Activated naive CD4-positive, alpha-beta T cell treated with anti-CD3 and anti-CD28 coated beads for 36 hours (primary cell): ENCODE measurements around the gene SCRN1. TPM values are rescaled to one million over a fixed set of nuclear protein-coding genes. Genes with fewer than 3 reads are reported as not detected.
A peak's percentile ranks its signal among the peaks of the same experiment; 100 is the strongest.

Experiments used
- CTCF ChIA-PET: fragments of 350-600 bp; sonication (Branson Sonifier 250); formaldehyde crosslinking; loops from one replicate; lab custom pipeline; 2021; ENCODE audit warnings: antibody characterized with exemption; lab: Charles Lee
- DNase-seq: peaks from one replicate; pipeline ENCODE4 v3.0.0-alpha.2; 2020
- H3K27ac Mint-ChIP-seq: one replicate; pipeline ENCODE4 v1.8.0; 2021; ENCODE audit warnings: mild to moderate bottlenecking, mixed read lengths
- H3K27me3 Mint-ChIP-seq: one replicate; pipeline ENCODE4 v1.8.0; 2021; ENCODE audit warnings: low read depth, mixed read lengths
- H3K36me3 Mint-ChIP-seq: one replicate; pipeline ENCODE4 v1.8.0; 2021; ENCODE audit warnings: low read depth, mixed read lengths
- H3K4me1 Mint-ChIP-seq: one replicate; pipeline ENCODE4 v1.8.0; 2021; ENCODE audit warnings: low read depth, mixed read lengths
- H3K4me3 Mint-ChIP-seq: one replicate; pipeline ENCODE4 v1.8.0; 2021; ENCODE audit warnings: mild to moderate bottlenecking, moderate library complexity, mixed read lengths
- H3K9me3 Mint-ChIP-seq: one replicate; pipeline ENCODE4 v1.8.0; 2021; ENCODE audit warnings: mixed read lengths
- intact Hi-C: fragments of 100-400 bp; cut with micrococcal nuclease; formaldehyde crosslinking; loops from one replicate; pipeline ENCODE4 v1.15.1; 2023
- total RNA-seq, 2 experiments: library from RNA; stranded (reverse); gene quantifications; one replicate each; pipeline ENCODE4 v1.2.3, GENCODE V29; 2021

The SCRN1 gene
- total RNA-seq, 2 experiments from 2014 or later: 1.6 to 2.4 TPM

GRCh38 chr7:29996321-29996720 lies 6.7 kb upstream of the SCRN1 start:
- intact Hi-C loops: no loop called here
- no peaks in the 10 kb centered on the region for H3K36me3 Mint-ChIP-seq
- CTCF ChIA-PET: no interaction called here
- peaks cover 15% of the 10 kb centered on the region for H3K9me3 Mint-ChIP-seq
- no peak for DNase-seq
- peaks cover 45% of the 10 kb centered on the region for H3K27me3 Mint-ChIP-seq
- no peak overlapping the region for H3K4me3 Mint-ChIP-seq
- no peak overlapping the region for H3K27ac Mint-ChIP-seq
- no peaks in the 10 kb centered on the region for H3K4me1 Mint-ChIP-seq

- no peaks in the 10 kb centered on the region for H3K36me3 Mint-ChIP-seq
- peaks cover 47% of the 10 kb centered on the region for H3K27me3 Mint-ChIP-seq
- H3K4me3 Mint-ChIP-seq: no peak overlapping the region
- CTCF ChIA-PET: no interaction called here
- H3K9me3 Mint-ChIP-seq: peaks cover 15% of the 10 kb centered on the region
- no peak for DNase-seq
- no peaks in the 10 kb centered on the region for H3K4me1 Mint-ChIP-seq
- H3K27ac Mint-ChIP-seq: no peak overlapping the region
- intact Hi-C loops: no loop called here
Measured at GRCh38 chr7:29995652-29996051, 6.1 kb upstream of the SCRN1 start.

- intact Hi-C loops: no loop called here
- Mint-ChIP-seq H3K36me3 (no peaks in the 10 kb centered on the region), H3K27ac (no peak overlapping the region), H3K27me3 (peaks cover 47% of the 10 kb centered on the region), H3K4me3 (no peak overlapping the region), H3K4me1 (peaks cover 6% of the 10 kb centered on the region), H3K9me3 (peaks cover 15% of the 10 kb centered on the region)
- no peak for DNase-seq
- CTCF ChIA-PET: no interaction called here
Measured at GRCh38 chr7:29993140-29993539, 3.5 kb upstream of the SCRN1 start.

GRCh38 chr7:29991937-29992336 lies 2.3 kb upstream of the SCRN1 start:
- Mint-ChIP-seq H3K4me3 (no peak overlapping the region), H3K27ac (no peak overlapping the region)

GRCh38 chr7:29990931-29991330 lies 1.3 kb upstream of the SCRN1 start:
- Mint-ChIP-seq H3K4me1 (peaks cover 9% of the 10 kb centered on the region), H3K9me3 (peaks cover 8% of the 10 kb centered on the region), H3K36me3 (no peaks in the 10 kb centered on the region), H3K27me3 (peaks cover 45% of the 10 kb centered on the region), H3K4me3 (no peak overlapping the region), H3K27ac (no peak overlapping the region)
- CTCF ChIA-PET: no interaction called here
- DNase-seq: no peak
- intact Hi-C loops: no loop called here

More at GRCh38 chr7:29991937-29992336, 2.3 kb upstream of the SCRN1 start:
- Mint-ChIP-seq H3K27me3 (peaks cover 48% of the 10 kb centered on the region), H3K4me1 (peaks cover 9% of the 10 kb centered on the region), H3K36me3 (no peaks in the 10 kb centered on the region), H3K9me3 (peaks cover 13% of the 10 kb centered on the region)
- no peak for DNase-seq
- CTCF ChIA-PET: interaction anchor here (1.2 kb wide), 1 partner anchor 11 kb away, joined by 5 read pairs; no protein-coding TSS in a partner anchor
- intact Hi-C loops: no loop called here

GRCh38 chr7:29988424-29989256 lies 961 bp downstream of the SCRN1 start:
- Mint-ChIP-seq H3K36me3 (no peaks in the 10 kb centered on the region), H3K4me3 (peak overlapping the region; percentile 72), H3K4me1 (peaks cover 9% of the 10 kb centered on the region), H3K27ac (no peak overlapping the region), H3K9me3 (peaks cover 5% of the 10 kb centered on the region), H3K27me3 (peaks cover 45% of the 10 kb centered on the region)
- CTCF ChIA-PET: interaction anchor here (0.7 kb wide), 1 partner anchor 11 kb away, joined by 4 read pairs; no protein-coding TSS in a partner anchor
- peak; percentile 21 for DNase-seq
- intact Hi-C loops: loop anchor here (1.0 kb wide), 1 partner anchor 38 kb away; the partner anchor contains the start of gene FKBP14

GRCh38 chr7:29987811-29988317 lies 1.7 kb downstream of the SCRN1 start:
- no peak for DNase-seq
- intact Hi-C loops: no loop called here
- Mint-ChIP-seq H3K36me3 (no peaks in the 10 kb centered on the region), H3K4me1 (peaks cover 9% of the 10 kb centered on the region), H3K4me3 (peak overlapping the region; percentile 72), H3K27ac (no peak overlapping the region), H3K27me3 (peaks cover 46% of the 10 kb centered on the region), H3K9me3 (peaks cover 3% of the 10 kb centered on the region)
- CTCF ChIA-PET: interaction anchor here (0.7 kb wide), 1 partner anchor 12 kb away, joined by 4 read pairs; no protein-coding TSS in a partner anchor

- no peak overlapping the region for H3K27ac Mint-ChIP-seq
- H3K4me1 Mint-ChIP-seq: peaks cover 9% of the 10 kb centered on the region
Measured at GRCh38 chr7:29987083-29987482, 2.5 kb downstream of the SCRN1 start.

GRCh38 chr7:29980151-29980550 lies 9.4 kb downstream of the SCRN1 start:
- no peak overlapping the region for H3K27ac Mint-ChIP-seq

More at GRCh38 chr7:29987083-29987482, 2.5 kb downstream of the SCRN1 start:
- Mint-ChIP-seq H3K27me3 (peaks cover 44% of the 10 kb centered on the region), H3K36me3 (no peaks in the 10 kb centered on the region), H3K4me3 (no peak overlapping the region), H3K9me3 (peaks cover 2% of the 10 kb centered on the region)
- DNase-seq: no peak
- CTCF ChIA-PET: no interaction called here
- intact Hi-C loops: no loop called here

GRCh38 chr7:29977886-29978651 lies 11.5 kb downstream of the SCRN1 start:
- CTCF ChIA-PET: no interaction called here
- no peak for DNase-seq
- H3K9me3 Mint-ChIP-seq: no peaks in the 10 kb centered on the region
- no peak overlapping the region for H3K27ac Mint-ChIP-seq
- H3K4me3 Mint-ChIP-seq: no peak overlapping the region
- no peaks in the 10 kb centered on the region for H3K36me3 Mint-ChIP-seq
- H3K27me3 Mint-ChIP-seq: peaks cover 5% of the 10 kb centered on the region
- intact Hi-C loops: no loop called here
- no peaks in the 10 kb centered on the region for H3K4me1 Mint-ChIP-seq

More at GRCh38 chr7:29980151-29980550, 9.4 kb downstream of the SCRN1 start:
- intact Hi-C loops: no loop called here
- no peak for DNase-seq
- Mint-ChIP-seq H3K27me3 (peaks cover 9% of the 10 kb centered on the region), H3K4me3 (no peak overlapping the region), H3K4me1 (no peaks in the 10 kb centered on the region), H3K9me3 (no peaks in the 10 kb centered on the region), H3K36me3 (no peaks in the 10 kb centered on the region)
- CTCF ChIA-PET: no interaction called here

GRCh38 chr7:29976673-29977415 lies 12.8 kb downstream of the SCRN1 start:
- no peak overlapping the region for H3K4me3 Mint-ChIP-seq
- intact Hi-C loops: no loop called here
- no peak for DNase-seq
- H3K27ac Mint-ChIP-seq: no peak overlapping the region
- H3K27me3 Mint-ChIP-seq: peaks cover 2% of the 10 kb centered on the region
- no peaks in the 10 kb centered on the region for H3K36me3 Mint-ChIP-seq
- H3K4me1 Mint-ChIP-seq: no peaks in the 10 kb centered on the region
- no peaks in the 10 kb centered on the region for H3K9me3 Mint-ChIP-seq
- CTCF ChIA-PET: no interaction called here

GRCh38 chr7:29976266-29976665 lies 13.3 kb downstream of the SCRN1 start:
- Mint-ChIP-seq H3K4me1 (no peaks in the 10 kb centered on the region), H3K9me3 (no peaks in the 10 kb centered on the region), H3K27ac (no peak overlapping the region), H3K4me3 (no peak overlapping the region), H3K36me3 (no peaks in the 10 kb centered on the region), H3K27me3 (peaks cover 2% of the 10 kb centered on the region)
- no peak for DNase-seq
- intact Hi-C loops: no loop called here
- CTCF ChIA-PET: no interaction called here
